Measurements from ENCODE around the gene DDRGK1. TPM values are rescaled to one million over a fixed set of nuclear protein-coding genes. Genes with fewer than 3 reads are reported as not detected.

DDRGK1 gene
- total and polyA plus RNA-seq, 2 of the 8 experiments (the other 6 are each of a cell fraction or from before 2014, with no cell fraction given): 29.4 to 42.0 TPM

- ChIA-PET POLR2A (ENCODE audit: partially characterized antibody) (interaction anchor here (0.5 to 3.3 kb wide), 12 partner anchors 10 to 179 kb away, joined by 3 to 19 read pairs (median 4); partner anchors contain the start of genes LZTS3 and SLC4A11), CTCF (ENCODE audit: partially characterized antibody) (interaction anchor here (0.6 to 1.5 kb wide), 6 partner anchors 11 to 292 kb away, joined by 3 to 5 read pairs (median 4); partner anchors contain the start of gene ITPA)
- Histone ChIP-seq H3K56ac (replicated peaks; ENCODE audit: insufficient read length, low read depth, low read length) (no peak overlapping the region), H2BK15ac (ENCODE audit: low read length) (no peak overlapping the region), H3K4me1 (replicated peaks in 1 of 4; ENCODE audit: control insufficient read depth in 3 of 4, insufficient read depth in 4 of 4, low read length in 3 of 4) (peaks cover 2 to 9% (median 3%) of the 10 kb centered on the region in 4 experiments; a peak in 5 of 7 replicates), H4K5ac (ENCODE audit: insufficient read length, low read depth, low read length) (no peak overlapping the region), H3K79me2 (ENCODE audit: control insufficient read depth in 1 of 2, insufficient read depth in 2 of 2, low read length in 2 of 2) (peaks cover 8 to 23% of the 10 kb centered on the region in 2 experiments; a peak in 3 of 4 replicates), H3K36me3 (ENCODE audit: control insufficient read depth in 2 of 4, insufficient read depth in 4 of 4, low read length in 3 of 4) (peaks cover 0 to 15% (median 2%) of the 10 kb centered on the region in 4 experiments; a peak in 5 of 8 replicates), H3K9me3 (ENCODE audit: insufficient read depth in 2 of 2, low read depth in 1 of 2, low read length in 1 of 2) (no peaks in the 10 kb centered on the region), H3K27me3 (replicated peaks in 1 of 4; ENCODE audit: control insufficient read depth in 3 of 4, extremely low read depth in 1 of 4, insufficient read depth in 3 of 4, low read length in 3 of 4) (no peaks in the 10 kb centered on the region; a peak in 1 of 7 replicates), H3K4me2 (ENCODE audit: insufficient read depth in 1 of 2, low read depth in 2 of 2, low read length in 2 of 2) (no peak overlapping the region), H3K23me2 (ENCODE audit: low read depth, low read length) (peaks cover 6% of the 10 kb centered on the region), H2AFZ (ENCODE audit: low read length) (no peak overlapping the region), H4K91ac (replicated peaks; ENCODE audit: insufficient read length, low read length) (no peak overlapping the region), H2BK20ac (ENCODE audit: low read length) (no peak overlapping the region), H3K14ac (ENCODE audit: insufficient read length) (no peak overlapping the region), H3K23ac (ENCODE audit: insufficient read length) (no peak overlapping the region), H3K18ac (ENCODE audit: extremely low read depth, low read length) (no peak overlapping the region), H3K4me3 (ENCODE audit: extremely low read depth in 1 of 4, insufficient read depth in 2 of 4, low read depth in 3 of 4, low read length in 4 of 4) (no peak overlapping the region), H3K27ac (ENCODE audit: low read depth, low read length) (no peak overlapping the region; the same call in 1 of the 2 replicates), H3K9ac (replicated peaks in 1 of 4; ENCODE audit: extremely low read depth in 1 of 4, low read depth in 3 of 4, low read length in 3 of 4) (peak overlapping the region in 1 of 4 experiments; percentile 33; a peak in 1 of 7 replicates), H2BK120ac (replicated peaks; ENCODE audit: low read depth, low read length) (no peak overlapping the region), H3K4ac (replicated peaks; ENCODE audit: insufficient read length, low read depth, low read length) (no peak overlapping the region), H2BK5ac (ENCODE audit: low read depth, low read length) (no peak overlapping the region), H2AK5ac (ENCODE audit: low read depth, low read length) (no peak overlapping the region), H3K79me1 (ENCODE audit: low read depth, low read length) (no peaks in the 10 kb centered on the region; the same call in 1 of the 2 replicates), H2BK12ac (ENCODE audit: low read depth, low read length) (peak overlapping the region; percentile 68; the same call in 1 of the 2 replicates), H4K8ac (ENCODE audit: extremely low read depth, insufficient read depth, low read length) (no peak overlapping the region), H4K20me1 (replicated peaks in 1 of 2; ENCODE audit: control insufficient read depth in 1 of 2, insufficient read depth in 2 of 2, low read length in 2 of 2) (peaks cover 0 to 9% of the 10 kb centered on the region in 2 experiments)
- 84% methylated on average over 11 of the region's 11 CpGs; no CpG with 5 or more reads in 1 of the 2 experiments for WGBS, 2 experiments (ENCODE audit: extremely low coverage in 1 of 2, insufficient coverage in 1 of 2, insufficient read length in 1 of 2, insufficient replicate concordance in 2 of 2, low coverage in 1 of 2, low lambda C conversion rate in 2 of 2, missing lambda C conversion rate in 1 of 2)
- FAIRE-seq (no peak), DNase-seq (ENCODE audit: low read depth in 1 of 2, low spot score in 2 of 2) (no peak)
- TF ChIP-seq POLR2A (IDR thresholded peaks at IDR 0.05; ENCODE audit: control extremely low read depth in 1 of 2, low read depth in 2 of 2, low read length in 2 of 2) (peak in 1 of 2 experiments; percentile 28; a peak in 1 of 3 replicates), SP1 (IDR thresholded peaks at IDR 0.05; ENCODE audit: low read depth, low read length) (0 out of 2 replicates have a peak, but pooled peaks have one; percentile 10), SIN3A (conservative IDR thresholded peaks at IDR 0.05 in 1 of 2, IDR thresholded peaks at IDR 0.05 in 1 of 2; ENCODE audit: low read depth in 1 of 2, low read length in 2 of 2) (no peak)
These were observed 42.3 kb downstream of the DDRGK1 start for GRCh38 chr20:3162080-3162611.
